Measurements from ENCODE around the gene COX5B.
"Not testable (repeated sequence)": the region's sequence is repeated elsewhere in the genome, so short reads cannot be mapped to it uniquely, and the experiment has no call there.

DNA sequence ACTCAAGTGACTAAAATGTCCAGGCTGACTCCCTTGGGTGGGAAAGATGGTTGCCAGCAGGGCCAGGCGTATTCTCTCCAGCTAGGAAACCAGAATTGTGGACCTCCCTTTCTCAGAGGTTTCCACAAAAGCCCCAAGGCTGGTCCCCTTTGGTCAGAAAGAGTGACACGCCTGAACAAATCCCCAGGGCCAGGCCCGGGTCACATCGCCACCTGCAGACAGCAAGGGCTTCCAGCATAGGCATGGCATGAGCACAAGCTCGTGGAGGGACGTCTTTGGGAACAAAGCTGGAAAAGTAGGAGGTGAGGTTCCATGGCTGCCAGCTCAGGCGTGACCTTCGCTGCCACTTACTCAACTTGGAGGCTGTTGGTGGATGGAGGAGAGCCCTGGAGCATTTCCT, 40.8 kb upstream of the COX5B start:
- not testable (repeated sequence) for TF ChIP-seq POLR2AphosphoS5 (IDR thresholded peaks at IDR 0.05; ENCODE audit: low read depth, low read length); CTCF (IDR thresholded peaks at IDR 0.05); SIN3A (IDR thresholded peaks at IDR 0.05; ENCODE audit: borderline replicate concordance, insufficient read depth, low read depth, low read length); TCF7L2 (IDR thresholded peaks at IDR 0.05; ENCODE audit: low read depth, low read length)

All from Panc1 (cell line).